GM19035 (cell line): Measurements from ENCODE around the gene OR1F1.

Source experiments
- ATAC-seq: cut with Tn5 transposase; IDR thresholded peaks from one replicate; pipeline ENCODE4 v1.9.1; 2021; ENCODE audit not compliant: unreplicated experiment

OR1F1 gene

GRCh38 chr16:3246002-3246401, 58.0 kb downstream of the OR1F1 start:
- ATAC-seq: no peak

GRCh38 chr16:3246876-3247275, 58.9 kb downstream of the OR1F1 start:
- ATAC-seq: no peak

GRCh38 chr16:3248596-3248995, 60.6 kb downstream of the OR1F1 start:
- ATAC-seq: no peak

- ATAC-seq: no peak
Observed at GRCh38 chr16:3249020-3249419, 61.0 kb downstream of the OR1F1 start.

DNA sequence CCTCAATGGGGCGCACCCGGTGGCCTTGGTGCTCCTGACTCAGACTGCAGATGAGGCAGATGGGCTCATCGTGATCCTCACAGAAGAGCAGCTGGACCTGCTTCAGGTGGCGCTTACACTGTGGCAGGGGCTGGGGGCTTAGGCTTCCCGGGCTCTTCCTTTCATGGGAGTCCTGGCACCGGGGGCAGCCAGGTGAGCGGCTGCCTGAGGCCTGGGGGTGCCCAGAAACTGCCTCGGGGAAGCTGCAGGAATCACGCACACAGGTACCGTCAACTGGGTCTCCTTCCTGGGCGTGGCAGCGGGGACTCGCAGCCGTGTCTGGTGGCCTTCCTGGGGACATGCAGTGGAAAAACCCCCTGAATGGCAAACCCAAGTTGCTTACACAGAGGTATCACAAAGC, 61.4 kb downstream of the OR1F1 start:
- no peak for ATAC-seq

DNA sequence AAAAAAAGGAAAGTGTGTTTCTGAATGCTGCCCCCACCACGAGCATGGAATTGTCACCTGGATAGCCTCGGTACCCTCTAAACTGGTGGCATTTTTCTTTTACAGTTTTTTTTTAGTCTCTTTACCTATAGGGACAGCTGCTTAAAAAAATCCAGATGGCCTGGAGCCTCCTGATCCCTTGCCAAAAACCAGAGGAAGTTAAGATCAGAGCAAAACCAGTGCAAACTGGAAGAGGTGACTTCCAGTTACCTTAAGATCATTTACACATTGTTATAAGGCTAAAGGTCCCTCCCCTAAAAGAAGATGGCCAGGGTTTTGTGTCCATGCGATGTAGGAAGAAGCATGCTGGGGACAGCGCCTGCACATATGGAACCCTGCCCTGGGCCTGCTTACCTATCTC, 65.0 kb downstream of the OR1F1 start:
- no peak for ATAC-seq

DNA sequence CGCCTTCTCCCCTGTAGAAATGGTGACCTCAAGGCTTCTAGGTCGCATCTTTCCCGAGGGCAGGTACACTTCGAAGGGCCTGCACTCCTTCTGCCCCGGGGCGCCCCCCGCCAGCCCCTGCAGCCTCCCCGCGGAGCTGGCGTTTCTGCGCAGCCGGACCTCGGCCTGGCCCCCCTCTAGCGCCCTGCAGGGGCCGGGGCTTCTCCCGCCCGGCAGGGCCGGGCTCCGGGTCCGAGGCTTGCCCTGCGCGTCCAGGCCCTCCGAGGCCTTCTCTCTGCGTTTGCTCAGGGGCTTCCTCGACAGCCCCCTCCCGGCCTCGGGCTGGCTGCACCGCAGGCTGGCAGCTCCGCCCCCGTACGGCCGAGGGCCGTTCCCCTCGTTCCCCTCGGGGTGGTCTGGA, 66.3 kb downstream of the OR1F1 start:
- no peak for ATAC-seq
